BLaER1 (cell line): ENCODE results near the gene FOXN3.

ENCODE experiments used
- H3K27ac ChIP-seq: shearing (Covaris generic); formaldehyde crosslinking; 2 replicates; pipeline ENCODE4 v1.8.1; 2022
- H3K27me3 ChIP-seq: shearing (Covaris generic); formaldehyde crosslinking; 2 replicates; pipeline ENCODE4 v1.8.1; 2022
- H3K36me3 ChIP-seq: shearing (Covaris generic); formaldehyde crosslinking; 2 replicates; pipeline ENCODE4 v1.8.1; 2022
- H3K4me1 ChIP-seq: shearing (Covaris generic); formaldehyde crosslinking; 2 replicates; pipeline ENCODE4 v1.8.1; 2022
- H3K4me2 ChIP-seq: shearing (Covaris generic); formaldehyde crosslinking; 2 replicates; pipeline ENCODE4 v1.8.1; 2022
- H3K4me3 ChIP-seq: shearing (Covaris generic); formaldehyde crosslinking; 2 replicates; pipeline ENCODE4 v1.8.1; 2022
- H3K9ac ChIP-seq: shearing (Covaris generic); formaldehyde crosslinking; 2 replicates; pipeline ENCODE4 v1.8.1; 2022
- H3K9me3 ChIP-seq: shearing (Covaris generic); formaldehyde crosslinking; 2 replicates; pipeline ENCODE4 v1.8.1; 2022
- H4K20me1 ChIP-seq: shearing (Covaris generic); formaldehyde crosslinking; 2 replicates; pipeline ENCODE4 v1.8.1; 2022
- Cebpa-rat ChIP-seq: shearing (Covaris generic); IDR thresholded peaks from 2 replicates; pipeline ENCODE4 v1.8.1; 2022

Gene FOXN3

DNA sequence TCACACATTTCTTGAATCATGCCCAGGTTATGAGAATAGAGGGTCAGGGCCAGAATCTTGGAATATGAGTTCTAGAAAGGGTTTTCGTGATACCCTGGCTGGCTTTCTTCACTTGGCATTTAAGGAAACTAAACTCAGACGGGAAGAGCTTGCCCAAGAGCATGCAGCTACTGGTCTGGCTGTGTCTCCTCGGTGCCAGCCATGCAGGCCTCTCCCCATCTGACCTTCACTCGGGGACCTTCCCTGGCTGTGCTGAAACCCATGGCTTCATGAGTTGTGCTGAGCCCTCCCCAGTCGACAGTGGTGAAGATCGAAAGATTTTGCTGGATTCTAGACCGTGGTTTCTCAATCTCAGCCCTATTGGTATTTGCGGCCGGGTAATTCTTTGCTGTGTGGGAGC is 38.0 kb downstream of the FOXN3 start:
- TF ChIP-seq Cebpa-rat = no peak
- H3K9ac ChIP-seq = no peak overlapping the region
- peaks cover 41% of the 10 kb centered on the region for H3K36me3 ChIP-seq
- H3K4me1 ChIP-seq = peaks cover 39% of the 10 kb centered on the region
- H3K27me3 ChIP-seq = no peaks in the 10 kb centered on the region
- H3K4me3 ChIP-seq = no peak overlapping the region
- no peak overlapping the region; the same call in 1 of the 2 replicates for H3K27ac ChIP-seq
- peaks cover 30% of the 10 kb centered on the region for H4K20me1 ChIP-seq
- H3K9me3 ChIP-seq = peaks cover 40% of the 10 kb centered on the region
- no peak overlapping the region for H3K4me2 ChIP-seq

DNA sequence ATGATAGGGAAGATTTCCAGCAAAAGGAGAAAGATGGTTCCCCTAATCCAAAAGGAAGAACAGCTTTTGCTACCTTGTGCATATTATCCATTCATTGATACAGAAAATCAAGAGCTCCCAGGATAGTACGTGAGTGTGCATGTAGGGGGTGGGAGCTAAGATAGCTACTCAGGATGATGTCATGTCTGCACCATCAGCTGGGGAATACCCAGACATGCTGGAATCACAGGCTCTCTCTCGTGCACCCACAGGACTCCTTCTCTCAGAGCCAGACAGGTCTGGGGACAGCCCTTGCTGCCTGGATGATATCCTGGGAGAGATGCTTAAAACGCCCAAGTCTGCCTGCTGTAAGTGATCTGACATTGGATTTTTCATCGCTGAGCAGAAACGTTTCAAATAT is 38.9 kb downstream of the FOXN3 start:
- Histone ChIP-seq H3K9me3 (peaks cover 42% of the 10 kb centered on the region), H3K27me3 (no peaks in the 10 kb centered on the region), H4K20me1 (peaks cover 21% of the 10 kb centered on the region), H3K36me3 (peaks cover 41% of the 10 kb centered on the region), H3K9ac (no peak overlapping the region), H3K4me1 (peaks cover 35% of the 10 kb centered on the region), H3K4me3 (no peak overlapping the region), H3K4me2 (no peak overlapping the region), H3K27ac (no peak overlapping the region)
- TF ChIP-seq Cebpa-rat = no peak

DNA sequence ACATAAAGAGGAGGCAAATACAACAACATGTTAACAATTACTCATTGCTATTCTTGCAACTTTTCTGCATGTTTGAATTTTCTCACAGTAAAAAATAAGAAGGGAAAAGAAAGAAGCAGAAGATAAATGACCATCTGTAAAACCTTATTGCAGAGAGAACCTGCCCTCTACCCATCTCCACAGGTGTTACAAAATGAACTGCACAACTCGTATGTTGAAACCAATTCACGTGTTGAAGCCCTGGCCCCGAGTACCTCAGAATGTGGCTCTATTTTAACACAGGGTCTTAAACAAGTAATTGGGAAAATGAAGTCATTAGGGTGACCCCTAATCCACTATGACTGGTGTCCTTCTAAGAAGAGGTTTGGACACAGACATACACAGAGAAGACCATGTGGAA is 39.5 kb downstream of the FOXN3 start:
- no peaks in the 10 kb centered on the region for H3K27me3 ChIP-seq
- H4K20me1 ChIP-seq = peaks cover 19% of the 10 kb centered on the region; the same call in 1 of the 2 replicates
- no peak for TF ChIP-seq Cebpa-rat
- peaks cover 41% of the 10 kb centered on the region for H3K36me3 ChIP-seq
- no peak overlapping the region for H3K9ac ChIP-seq
- H3K4me3 ChIP-seq = no peak overlapping the region
- no peak overlapping the region for H3K4me2 ChIP-seq
- no peak overlapping the region for H3K27ac ChIP-seq
- peaks cover 35% of the 10 kb centered on the region for H3K4me1 ChIP-seq
- peaks cover 42% of the 10 kb centered on the region for H3K9me3 ChIP-seq

DNA sequence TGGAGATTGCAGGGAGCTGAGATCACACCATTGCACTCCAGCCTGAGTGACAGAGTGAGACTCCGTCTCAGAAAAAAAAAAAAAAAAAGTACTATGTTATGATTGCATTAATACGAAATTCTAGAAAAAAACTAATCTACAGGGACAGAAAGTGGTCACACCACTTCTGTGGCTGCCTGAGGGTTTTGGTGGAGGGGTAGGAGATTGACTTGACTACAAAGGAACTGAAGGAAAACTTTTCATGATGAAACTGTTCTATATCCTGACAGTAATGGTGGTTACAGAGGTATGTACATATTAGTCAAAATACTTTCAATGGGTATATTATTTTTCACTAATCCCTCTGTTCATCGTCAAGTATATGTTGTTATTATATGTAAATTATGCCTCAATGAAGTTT is 42.1 kb downstream of the FOXN3 start:
- peaks cover 23% of the 10 kb centered on the region for H3K9me3 ChIP-seq
- H4K20me1 ChIP-seq = peaks cover 25% of the 10 kb centered on the region; the same call in 1 of the 2 replicates
- TF ChIP-seq Cebpa-rat = no peak
- H3K4me3 ChIP-seq = no peak overlapping the region
- H3K4me2 ChIP-seq = no peak overlapping the region
- peaks cover 29% of the 10 kb centered on the region for H3K36me3 ChIP-seq
- no peak overlapping the region for H3K9ac ChIP-seq
- peaks cover 54% of the 10 kb centered on the region for H3K4me1 ChIP-seq
- H3K27me3 ChIP-seq = no peaks in the 10 kb centered on the region
- H3K27ac ChIP-seq = no peak overlapping the region

DNA sequence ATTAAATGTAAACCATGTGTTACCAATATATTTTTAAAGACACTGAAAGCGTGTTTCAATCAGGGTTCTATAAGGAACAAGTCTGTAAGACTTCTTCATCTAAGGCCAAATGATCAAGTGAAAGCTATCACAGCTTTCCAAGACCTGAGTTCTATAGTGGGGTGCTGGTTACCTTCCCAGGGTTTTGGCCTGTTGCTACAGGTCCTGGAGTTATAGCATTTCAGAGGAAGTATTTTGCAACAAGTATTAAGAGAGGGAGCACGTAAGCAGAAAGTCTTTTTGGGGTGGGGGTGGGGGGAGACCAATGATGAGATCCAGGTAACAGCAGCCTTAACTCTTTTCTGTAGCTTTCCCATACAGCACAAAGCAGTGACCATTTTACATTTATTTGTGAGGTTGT is 43.8 kb downstream of the FOXN3 start:
- Histone ChIP-seq H3K27me3 (no peaks in the 10 kb centered on the region), H3K27ac (peak overlapping the region; percentile 57), H3K36me3 (peaks cover 34% of the 10 kb centered on the region), H3K9me3 (peaks cover 28% of the 10 kb centered on the region), H3K4me1 (peaks cover 57% of the 10 kb centered on the region), H3K4me2 (peak overlapping the region; percentile 81), H4K20me1 (peaks cover 16% of the 10 kb centered on the region; the same call in 1 of the 2 replicates), H3K9ac (peak overlapping the region; percentile 46; the same call in 1 of the 2 replicates), H3K4me3 (no peak overlapping the region)
- TF ChIP-seq Cebpa-rat = no peak

DNA sequence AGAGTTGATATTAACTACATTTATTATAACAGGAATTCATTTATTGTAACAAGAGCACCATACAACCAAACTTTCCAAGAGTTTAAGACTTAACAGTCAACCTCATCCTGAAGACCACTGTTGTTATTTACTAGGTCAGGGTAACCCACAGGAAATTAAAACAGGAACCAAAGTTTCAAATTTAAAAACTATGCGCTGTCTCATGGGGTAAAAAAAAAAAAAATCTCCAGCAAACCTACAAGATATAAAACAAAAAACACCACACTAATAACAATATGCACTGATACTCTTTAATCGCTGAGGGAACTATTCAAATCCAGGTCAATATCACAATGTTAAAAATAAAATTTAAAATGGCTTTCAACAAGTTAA is 44.5 kb downstream of the FOXN3 start:
- H3K9me3 ChIP-seq = peaks cover 28% of the 10 kb centered on the region
- peak overlapping the region; percentile 35 for H3K4me3 ChIP-seq
- peaks cover 9% of the 10 kb centered on the region; the same call in 1 of the 2 replicates for H4K20me1 ChIP-seq
- H3K4me2 ChIP-seq = peak overlapping the region; percentile 81
- H3K27ac ChIP-seq = peak overlapping the region; percentile 57
- peaks cover 57% of the 10 kb centered on the region for H3K4me1 ChIP-seq
- H3K36me3 ChIP-seq = peaks cover 27% of the 10 kb centered on the region
- no peaks in the 10 kb centered on the region for H3K27me3 ChIP-seq
- no peak for TF ChIP-seq Cebpa-rat
- H3K9ac ChIP-seq = peak overlapping the region; percentile 46

DNA sequence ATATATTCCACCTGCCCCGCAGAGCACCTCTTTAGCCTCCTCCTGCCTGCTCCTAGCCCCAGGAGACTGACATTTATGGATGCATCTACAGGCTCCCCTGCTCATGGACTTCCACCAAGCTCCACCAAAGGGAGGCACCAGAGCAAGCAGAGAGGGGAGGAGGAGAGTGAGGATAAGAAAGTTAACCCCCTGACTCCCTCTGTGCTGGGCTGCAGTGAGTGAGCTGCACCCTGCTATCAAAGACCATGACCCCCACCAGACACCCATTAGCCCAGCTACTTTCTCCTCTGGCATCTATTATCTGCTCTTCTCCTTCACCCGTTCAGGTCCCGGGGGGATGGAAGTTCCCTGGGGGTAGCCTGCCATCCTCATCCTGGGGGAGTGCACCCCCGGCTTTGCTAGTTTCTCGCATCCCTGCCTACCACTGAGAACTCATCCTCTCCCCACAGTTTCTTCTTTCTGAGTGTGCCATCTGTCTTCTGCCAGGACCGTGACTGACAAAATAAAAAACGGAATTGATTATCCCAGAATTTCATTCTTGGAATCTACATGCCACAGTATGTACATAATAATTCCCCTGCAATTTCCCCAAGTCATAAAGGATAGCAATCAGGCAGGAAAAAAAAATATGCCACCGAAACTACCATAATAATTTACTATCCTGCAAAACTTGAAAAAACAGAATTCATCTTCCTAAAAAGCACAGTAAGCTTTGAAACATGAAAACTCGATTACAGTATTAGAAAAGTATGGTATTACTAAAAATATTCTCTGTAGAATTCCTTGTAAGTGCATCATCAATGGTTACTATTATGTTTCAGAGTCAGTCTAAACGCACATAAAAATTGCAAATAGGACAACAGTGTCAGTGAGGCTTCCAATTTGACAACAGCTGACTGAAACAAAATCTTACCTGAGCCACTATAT is 45.2 kb downstream of the FOXN3 start:
- no peaks in the 10 kb centered on the region for H3K27me3 ChIP-seq
- H3K4me3 ChIP-seq = peak overlapping the region; percentile 35; the same call in 1 of the 2 replicates
- H4K20me1 ChIP-seq = peaks cover 6% of the 10 kb centered on the region; the same call in 1 of the 2 replicates
- peak overlapping the region; percentile 53 for H3K27ac ChIP-seq
- peaks cover 27% of the 10 kb centered on the region for H3K36me3 ChIP-seq
- no peak overlapping the region for H3K9ac ChIP-seq
- peaks cover 64% of the 10 kb centered on the region for H3K4me1 ChIP-seq
- H3K4me2 ChIP-seq = peak overlapping the region; percentile 81
- no peak for TF ChIP-seq Cebpa-rat
- peaks cover 28% of the 10 kb centered on the region for H3K9me3 ChIP-seq

DNA sequence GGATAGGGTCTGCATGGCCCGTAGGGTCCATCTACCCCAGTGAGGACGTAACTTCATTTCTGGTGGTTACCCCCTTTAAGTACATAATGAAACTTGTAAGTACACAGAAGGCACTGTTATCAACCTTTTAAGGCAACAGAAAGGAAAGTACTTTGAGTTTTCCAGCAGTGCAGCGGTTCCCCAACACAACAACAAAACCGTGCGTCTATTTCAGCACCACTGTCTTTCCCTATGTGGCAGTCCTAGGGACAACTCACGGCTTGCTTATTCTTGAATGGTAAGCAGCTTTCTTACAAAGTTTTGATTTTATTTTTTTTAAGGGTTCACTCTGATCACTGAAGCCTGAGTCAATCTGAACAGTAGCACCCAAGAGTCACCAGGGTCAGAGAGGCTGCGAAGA is 46.3 kb downstream of the FOXN3 start:
- Histone ChIP-seq H3K27me3 (no peaks in the 10 kb centered on the region), H3K4me3 (no peak overlapping the region), H3K27ac (peak overlapping the region; percentile 53), H3K9me3 (peaks cover 28% of the 10 kb centered on the region), H3K9ac (no peak overlapping the region), H3K36me3 (peaks cover 23% of the 10 kb centered on the region), H3K4me2 (peak overlapping the region; percentile 81), H4K20me1 (0 out of 2 replicates have a peak, but pooled peaks cover 6% of the 10 kb centered on the region), H3K4me1 (peaks cover 74% of the 10 kb centered on the region)
- TF ChIP-seq Cebpa-rat = no peak

DNA sequence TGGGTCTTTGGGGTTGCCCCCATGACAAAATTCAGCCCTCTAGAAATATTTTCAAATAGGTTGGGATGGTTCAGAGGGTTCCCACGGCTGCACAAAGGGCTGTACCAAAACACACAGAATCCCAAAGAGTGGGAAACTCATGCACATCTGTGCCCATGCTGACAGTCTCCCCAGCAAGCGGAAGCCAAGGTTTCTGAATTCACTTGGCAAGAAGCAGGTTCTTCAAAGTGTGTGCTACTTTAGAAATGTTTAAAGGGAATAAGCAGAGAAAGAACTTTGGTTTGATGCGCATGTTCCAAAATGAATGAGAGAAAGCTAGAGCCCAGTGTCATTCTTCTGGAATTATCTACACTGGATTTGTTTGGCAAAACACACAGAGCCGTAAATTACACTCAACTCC is 46.7 kb downstream of the FOXN3 start:
- peaks cover 28% of the 10 kb centered on the region for H3K9me3 ChIP-seq
- H3K4me3 ChIP-seq = no peak overlapping the region
- peak overlapping the region; percentile 81 for H3K4me2 ChIP-seq
- 0 out of 2 replicates have a peak, but pooled peaks cover 6% of the 10 kb centered on the region for H4K20me1 ChIP-seq
- no peak for TF ChIP-seq Cebpa-rat
- H3K27me3 ChIP-seq = no peaks in the 10 kb centered on the region
- H3K36me3 ChIP-seq = peaks cover 23% of the 10 kb centered on the region
- H3K4me1 ChIP-seq = peaks cover 78% of the 10 kb centered on the region
- peak overlapping the region; percentile 53; the same call in 1 of the 2 replicates for H3K27ac ChIP-seq
- H3K9ac ChIP-seq = no peak overlapping the region

DNA sequence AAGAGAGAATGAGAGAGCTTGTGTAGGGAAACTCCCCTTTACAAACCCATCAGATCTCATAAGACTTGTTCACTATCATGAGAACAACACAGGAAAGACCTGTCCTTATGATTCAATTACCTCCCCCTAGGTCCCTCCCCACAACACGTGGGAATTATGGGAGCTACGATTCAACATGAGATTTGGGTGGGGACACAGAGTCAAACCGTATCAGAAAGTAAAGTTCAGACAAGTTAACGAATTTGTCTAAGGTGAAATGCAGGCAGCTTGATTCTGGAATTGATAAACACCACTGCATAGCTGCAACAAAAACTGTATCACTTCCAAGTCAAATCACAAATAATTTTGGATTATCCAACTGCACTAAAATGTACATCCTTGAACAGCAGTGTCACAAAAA is 47.4 kb downstream of the FOXN3 start:
- Histone ChIP-seq H3K4me2 (no peak overlapping the region), H3K36me3 (peaks cover 23% of the 10 kb centered on the region), H3K9me3 (peaks cover 25% of the 10 kb centered on the region), H3K27ac (no peak overlapping the region), H3K9ac (no peak overlapping the region), H4K20me1 (0 out of 2 replicates have a peak, but pooled peaks cover 6% of the 10 kb centered on the region), H3K4me3 (no peak overlapping the region), H3K4me1 (peaks cover 86% of the 10 kb centered on the region), H3K27me3 (no peaks in the 10 kb centered on the region)
- no peak for TF ChIP-seq Cebpa-rat
